GM04504 (cell line): ENCODE data around the gene TEP1.
"Not testable (repeated sequence)": the region's sequence is repeated elsewhere in the genome, so short reads cannot be mapped to it uniquely, and the experiment has no call there.

Experiments
- DNase-seq: peaks from one replicate; pipeline ENCODE4 v3.0.0-alpha.2; 2012; ENCODE audit warnings: low read depth

TEP1 gene

DNA sequence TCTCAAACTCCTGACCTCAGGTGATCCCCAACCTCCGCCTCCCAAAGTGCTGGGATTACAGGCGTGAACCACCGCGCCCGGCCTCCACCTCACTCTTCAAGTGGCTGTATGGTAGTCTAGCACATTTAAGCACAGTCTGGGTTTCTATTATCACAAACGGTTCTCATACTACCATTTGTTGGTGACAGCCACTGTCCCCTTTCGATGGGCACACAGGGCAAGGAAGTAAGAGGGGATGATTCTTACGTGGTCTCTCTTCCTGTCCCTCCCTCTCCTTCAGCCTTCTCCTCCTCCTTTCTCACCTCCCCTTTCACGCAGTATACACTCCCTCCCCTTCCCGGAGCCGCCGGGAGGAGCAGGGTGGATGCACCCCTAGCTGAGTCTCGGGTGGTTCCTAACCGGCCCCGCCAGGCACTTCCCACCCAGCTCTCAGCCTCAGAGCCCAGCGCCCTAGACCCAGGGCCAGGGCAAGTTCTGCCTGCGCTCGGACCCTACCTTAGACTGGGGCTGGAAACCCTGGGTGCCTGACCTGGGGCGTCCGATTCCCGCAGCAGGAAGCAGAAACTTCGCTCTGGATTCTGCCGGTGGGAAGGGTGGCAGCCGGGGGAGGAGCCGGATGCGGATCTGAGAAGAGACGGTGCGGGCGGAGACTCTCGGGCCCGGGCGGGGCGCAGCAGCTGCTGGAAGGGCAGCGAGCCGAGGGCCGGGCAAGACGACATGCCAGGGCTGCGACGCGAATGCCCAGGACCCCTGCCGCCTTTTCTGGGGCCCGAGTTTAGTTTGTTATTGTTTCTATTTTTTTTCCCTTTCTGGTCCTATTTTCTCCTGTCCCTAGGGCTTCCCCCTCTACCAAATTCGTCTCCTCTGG lies at the start of gene TEP1:
TSS of gene TEP1 (minus strand) at position 626 of the 868 bp plus-strand sequence. CDS start 5,062 bp downstream, outside the sequence.
- DNase-seq: peak; percentile 63

DNA sequence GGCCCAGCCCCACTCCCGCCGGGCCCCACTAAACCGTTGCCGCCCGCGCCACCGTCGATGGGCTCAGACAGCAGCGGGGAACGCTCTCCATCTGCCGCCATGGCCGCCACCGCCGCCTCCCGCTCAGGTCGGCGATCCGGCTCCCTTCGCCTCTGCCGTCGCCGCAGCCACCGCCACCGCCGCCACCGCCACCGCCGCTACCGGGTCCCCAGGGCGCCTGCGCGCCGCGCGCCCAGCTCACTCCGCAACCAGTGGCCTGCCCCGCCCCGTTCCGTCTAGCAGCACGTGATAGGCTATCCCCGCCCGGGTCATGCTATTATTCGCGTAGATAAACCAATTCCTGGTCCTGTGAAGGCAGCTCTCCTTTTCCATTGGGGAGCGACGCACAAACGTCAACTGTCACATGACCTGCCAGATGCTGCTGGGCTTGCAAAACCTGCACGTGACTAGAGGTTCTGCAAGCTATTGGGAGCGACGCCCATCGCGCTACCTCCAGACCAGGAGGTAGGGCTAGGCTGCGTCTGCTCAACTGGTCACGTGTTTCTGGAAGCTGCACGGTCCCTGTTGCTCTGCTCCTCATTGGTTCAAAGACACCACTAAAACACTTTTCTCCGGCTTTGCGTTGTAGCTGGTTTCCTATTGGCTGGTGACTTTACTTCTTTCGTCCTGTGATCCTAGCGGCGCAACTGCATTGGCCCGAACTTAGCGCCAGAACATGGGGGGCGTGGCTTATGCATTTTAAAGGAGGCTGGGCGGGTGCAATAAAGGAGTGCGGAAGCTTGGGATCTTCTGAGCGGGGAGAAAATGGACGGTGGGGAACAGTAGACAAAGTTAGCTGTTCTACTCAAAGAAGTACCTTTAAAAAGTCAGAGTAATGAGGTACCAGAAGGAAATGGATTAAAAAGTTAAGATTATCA lies 48.2 kb upstream of the TEP1 start, which contains the start of gene PIP4P1:
TSS of gene PIP4P1 (minus strand) at position 210 of the 917 bp plus-strand sequence. CDS start at position 101, 109 bp downstream.
- DNase-seq: peak; percentile 100

DNA sequence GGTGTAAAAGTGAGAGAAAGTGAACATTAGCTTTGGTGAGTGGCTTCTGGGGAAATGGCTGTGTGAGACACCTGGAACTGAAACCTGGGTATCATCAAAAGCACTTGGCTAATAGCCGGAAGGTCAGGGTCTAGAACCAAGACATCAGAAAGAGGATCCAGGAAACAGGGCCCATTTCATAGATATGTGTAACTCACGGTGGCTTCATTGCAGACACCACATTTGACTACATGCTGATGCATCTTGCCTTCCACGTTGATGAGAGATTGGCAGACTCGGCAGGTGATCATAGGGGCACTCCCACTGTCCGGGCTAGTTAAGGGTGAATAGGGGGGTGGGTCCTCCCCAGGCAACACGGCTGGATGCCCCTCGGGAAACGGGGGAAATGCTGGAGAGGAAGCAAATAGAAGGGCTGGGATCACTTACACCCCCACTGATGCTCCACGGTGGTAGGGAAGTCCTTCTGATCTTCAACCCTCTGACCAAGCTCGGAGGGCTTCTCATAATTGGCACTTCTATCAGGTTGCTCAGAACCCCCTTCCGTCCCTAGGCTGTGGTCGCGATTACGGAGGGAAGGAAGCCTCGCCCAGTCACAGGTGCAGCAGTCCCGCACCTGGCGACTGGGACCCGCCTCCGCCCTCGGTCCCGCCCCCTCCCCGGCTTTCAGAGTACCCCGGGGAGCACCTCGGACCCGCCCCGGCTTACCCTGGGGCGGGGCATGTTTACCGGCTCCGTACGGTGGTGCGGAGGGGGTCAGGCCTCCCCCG lies 47.3 kb upstream of the TEP1 start:
- DNase-seq: no peak

DNA sequence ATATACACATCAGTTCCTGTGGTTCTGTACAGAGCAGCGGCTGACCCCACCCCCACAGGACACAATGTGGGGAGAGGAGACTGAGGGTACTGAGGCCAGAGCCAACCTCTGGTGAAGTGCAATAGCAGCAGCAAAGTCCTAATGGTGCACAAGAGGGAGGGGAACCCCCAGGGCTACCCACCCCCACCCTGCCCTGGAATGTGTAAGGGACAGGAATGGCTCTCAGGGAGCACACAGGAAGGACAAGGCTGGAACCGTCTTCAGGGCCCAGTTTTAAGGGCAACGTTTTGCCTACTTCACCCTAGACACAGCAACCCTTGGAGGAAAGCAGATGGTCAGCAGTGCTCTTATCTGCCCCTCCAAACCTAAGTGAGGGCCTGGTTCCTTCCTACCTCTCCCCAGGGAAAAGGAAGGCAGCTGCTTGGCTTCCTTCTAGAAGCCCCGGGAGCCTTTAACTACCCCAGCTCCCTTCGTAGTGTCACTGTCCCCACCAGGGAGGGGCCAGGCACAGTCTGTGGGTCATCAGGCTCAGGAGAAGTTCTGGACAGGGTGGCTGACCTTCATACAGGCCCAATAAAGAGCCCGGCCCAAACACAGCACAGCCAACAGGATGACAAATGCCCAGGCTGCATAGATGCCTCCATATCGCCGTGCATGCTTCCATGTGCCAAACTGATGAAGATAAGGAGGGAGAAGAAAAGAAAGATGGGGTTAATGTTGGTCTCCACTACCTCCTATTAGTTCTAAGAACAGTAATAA lies 44.9 kb upstream of the TEP1 start:
- DNase-seq: no peak

DNA sequence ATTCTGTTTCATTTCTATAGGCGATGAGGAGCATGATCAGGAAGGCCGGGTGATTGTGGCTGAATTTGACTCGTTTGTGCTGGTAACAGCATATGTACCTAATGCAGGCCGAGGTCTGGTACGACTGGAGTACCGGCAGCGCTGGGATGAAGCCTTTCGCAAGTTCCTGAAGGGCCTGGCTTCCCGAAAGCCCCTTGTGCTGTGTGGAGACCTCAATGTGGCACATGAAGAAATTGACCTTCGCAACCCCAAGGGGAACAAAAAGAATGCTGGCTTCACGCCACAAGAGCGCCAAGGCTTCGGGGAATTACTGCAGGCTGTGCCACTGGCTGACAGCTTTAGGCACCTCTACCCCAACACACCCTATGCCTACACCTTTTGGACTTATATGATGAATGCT lies 43.7 kb upstream of the TEP1 start:
- DNase-seq: no peak

DNA sequence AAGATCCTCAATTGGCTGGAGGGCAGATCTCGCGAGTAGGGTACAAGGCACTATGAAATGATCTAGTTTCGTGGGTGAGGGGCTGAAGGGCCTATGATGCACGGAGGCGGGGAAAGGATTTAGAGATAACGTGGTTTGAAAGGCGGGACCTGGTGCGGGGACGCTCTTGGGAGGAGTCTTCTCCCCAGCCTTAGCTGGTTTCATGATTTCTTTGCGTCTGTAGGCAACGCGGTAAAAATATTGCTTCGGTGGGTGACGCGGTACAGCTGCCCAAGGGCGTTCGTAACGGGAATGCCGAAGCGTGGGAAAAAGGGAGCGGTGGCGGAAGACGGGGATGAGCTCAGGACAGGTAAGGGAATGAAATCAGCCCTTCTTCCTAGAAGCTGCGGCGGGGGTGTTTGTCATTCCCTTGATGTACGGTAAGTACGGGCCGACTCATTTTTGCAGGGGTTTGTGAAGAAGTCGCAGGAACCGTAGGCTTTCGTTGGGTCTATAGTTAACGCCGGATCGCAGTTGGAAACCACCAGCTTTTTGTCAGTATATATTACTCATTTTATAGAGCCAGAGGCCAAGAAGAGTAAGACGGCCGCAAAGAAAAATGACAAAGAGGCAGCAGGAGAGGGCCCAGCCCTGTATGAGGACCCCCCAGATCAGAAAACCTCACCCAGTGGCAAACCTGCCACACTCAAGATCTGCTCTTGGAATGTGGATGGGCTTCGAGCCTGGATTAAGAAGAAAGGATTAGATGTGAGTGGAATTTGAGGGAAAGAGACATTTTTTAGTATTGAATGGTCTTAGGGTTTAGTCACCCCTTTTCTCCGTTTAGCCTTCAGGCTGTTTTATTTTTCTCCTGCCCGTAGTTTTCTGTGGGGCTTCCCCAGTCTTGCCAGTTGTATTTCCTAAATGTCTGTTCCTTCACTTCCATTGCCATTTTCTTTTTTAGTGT lies 42.3 kb upstream of the TEP1 start:
- peak; percentile 62 for DNase-seq

DNA sequence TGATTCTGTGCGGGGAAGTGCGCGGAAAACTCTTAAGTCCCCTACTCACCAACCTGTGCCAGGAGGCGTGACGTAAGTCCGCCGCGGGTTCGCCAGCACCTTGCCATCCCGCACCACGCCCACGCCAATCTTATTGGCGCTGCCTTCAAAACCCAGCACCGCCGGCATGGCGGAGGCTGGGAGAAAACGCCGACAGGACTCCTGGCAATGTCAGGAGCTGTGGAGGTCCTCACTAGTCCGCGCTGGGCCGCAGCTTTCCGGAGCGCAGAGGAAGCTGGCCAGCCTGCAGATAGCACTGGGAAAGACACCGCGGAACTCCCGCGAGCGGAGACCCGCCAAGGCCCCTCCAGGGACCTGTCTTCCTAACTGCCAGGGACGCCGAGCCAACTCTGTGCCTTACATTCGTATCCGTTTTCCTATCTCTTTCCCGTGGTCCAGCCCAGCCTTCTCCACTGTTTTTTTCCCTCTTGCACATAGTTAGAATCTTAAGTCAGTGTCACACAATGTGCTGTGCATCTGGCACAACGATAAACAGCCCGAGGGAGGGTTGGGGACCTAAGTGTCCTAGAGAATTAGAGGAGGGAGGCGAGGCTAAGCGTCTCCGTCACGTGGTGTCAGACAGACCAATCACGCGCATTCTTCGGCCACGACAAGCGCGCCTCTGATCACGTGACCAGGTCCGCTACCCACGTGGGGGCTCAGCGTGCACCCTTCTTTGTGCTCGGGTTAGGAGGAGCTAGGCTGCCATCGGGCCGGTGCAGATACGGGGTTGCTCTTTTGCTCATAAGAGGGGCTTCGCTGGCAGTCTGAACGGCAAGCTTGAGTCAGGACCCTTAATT lies 41.4 kb upstream of the TEP1 start, which contains the start of the genes APEX1 and OSGEP:
TSS of gene APEX1 (plus strand) at position 711 of the 839 bp plus-strand sequence. CDS start 420 bp downstream, outside the sequence.
TSS of gene OSGEP (minus strand) at position 297 of the 839 bp plus-strand sequence. CDS start at position 168, 129 bp downstream.
- DNase-seq: peak; percentile 98

DNA sequence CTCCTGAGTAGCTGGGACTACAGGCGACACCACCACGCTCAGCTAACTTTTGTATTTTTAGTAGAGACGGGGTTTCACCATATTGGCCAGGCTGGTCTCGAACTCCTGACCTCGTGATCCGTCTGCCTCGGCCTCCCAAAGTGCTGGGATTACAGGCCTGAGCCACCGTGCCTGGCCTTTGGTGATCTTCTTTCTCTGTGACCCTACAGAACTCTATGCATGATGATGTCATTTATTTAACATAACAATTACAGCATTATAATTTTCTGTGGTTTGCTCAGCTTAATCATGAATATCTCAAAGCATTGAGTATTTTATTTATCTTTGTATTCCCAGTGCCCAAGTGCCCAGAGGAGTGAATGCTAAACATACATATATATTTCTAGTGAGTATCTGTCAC lies 39.5 kb upstream of the TEP1 start:
- not testable (repeated sequence) for DNase-seq

DNA sequence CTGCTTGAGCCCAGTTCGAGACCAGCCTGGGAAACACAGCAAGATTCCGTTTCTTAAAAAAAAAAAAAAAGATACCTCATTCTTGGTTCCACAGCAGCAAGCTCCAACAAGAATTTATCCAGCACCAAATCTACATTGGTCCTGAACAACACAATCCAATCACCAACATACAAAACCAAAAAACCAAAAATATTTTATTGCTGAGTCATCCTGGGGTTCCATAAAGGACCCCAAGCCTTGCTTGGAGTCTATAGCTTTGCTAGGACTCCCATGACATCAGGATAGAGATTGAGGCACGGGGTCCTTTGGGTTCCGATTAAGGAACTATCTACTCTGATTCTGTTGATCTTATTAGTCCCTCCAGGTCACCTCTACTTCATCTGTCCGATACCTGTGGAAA lies 33.6 kb upstream of the TEP1 start:
- no peak for DNase-seq

DNA sequence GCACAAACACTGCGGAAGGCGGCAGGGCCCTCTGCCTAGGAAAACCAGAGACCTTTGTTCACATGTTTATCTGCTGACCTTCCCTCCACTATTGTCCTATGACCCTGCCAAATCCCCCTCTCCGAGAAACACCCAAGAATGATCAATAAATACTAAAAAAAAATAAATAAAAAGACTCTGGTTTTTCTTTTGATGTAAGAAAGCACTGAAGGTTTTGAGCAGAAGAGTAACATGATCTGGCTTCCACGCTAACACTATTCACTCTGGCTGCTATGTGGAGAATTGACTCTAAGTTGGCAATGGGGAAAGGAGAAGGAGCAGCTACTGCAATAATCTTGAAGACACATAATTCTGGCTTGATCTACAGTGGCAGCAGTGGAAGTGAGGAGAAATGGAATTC lies 30.3 kb upstream of the TEP1 start:
- not testable (repeated sequence) for DNase-seq

DNA sequence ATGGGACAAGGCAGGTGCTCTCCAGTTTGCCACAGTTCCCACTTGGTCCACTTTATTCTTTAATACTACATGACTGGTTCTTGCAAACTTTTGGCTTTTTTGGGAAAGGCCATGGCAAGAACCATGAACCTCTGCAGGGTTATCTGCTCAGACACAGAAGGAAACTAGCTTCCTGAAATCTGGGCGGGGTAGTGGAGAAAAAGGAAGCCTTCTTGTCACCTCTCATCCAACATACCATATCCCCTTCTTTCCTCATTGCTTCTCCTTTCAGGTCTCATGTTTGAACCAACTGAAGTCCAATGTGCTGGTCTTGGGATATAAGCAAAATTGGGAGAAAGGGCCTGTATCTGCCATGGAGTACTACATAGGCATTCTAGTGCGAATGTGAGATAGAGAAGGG lies 28.2 kb upstream of the TEP1 start:
- DNase-seq: no peak

DNA sequence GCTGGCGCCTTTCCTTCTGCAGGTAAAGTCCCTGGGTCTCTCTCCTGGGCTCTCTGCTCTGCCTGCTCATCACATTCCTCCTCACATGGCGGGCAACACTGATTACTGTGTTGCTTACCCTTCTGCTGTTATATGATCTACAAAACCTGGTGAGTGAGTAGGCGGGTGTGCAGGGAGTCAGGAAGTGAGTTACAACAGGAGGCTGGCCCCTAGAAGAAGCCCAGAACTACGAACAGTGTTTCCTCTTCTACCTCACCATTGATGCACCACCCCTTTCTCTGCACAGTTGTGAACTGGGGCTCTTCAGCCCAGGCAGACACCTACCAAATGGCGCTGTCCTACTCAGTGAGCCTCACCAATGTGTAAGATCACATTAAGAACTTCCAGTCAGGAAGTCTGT lies 27.6 kb upstream of the TEP1 start:
- no peak for DNase-seq

DNA sequence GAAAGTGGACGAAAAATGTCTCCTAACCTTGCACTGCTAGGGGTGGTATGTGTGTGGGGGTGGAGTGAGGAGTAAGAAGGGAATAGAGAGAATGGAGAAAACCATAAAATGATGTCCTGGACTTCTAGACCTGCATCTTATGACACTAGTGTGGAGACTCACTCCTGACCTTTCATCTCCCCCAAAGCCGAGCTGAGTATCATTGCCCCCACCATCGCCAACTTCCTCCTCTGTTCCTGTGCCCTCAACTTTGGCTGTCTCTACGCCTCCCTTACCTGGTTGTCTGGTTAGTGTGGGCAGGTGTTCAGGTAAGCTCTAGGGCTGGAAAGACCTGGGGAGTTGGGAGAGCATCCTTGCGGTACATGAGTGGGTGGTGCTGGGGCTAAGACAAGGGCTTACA lies 27.2 kb upstream of the TEP1 start:
- DNase-seq: no peak

DNA sequence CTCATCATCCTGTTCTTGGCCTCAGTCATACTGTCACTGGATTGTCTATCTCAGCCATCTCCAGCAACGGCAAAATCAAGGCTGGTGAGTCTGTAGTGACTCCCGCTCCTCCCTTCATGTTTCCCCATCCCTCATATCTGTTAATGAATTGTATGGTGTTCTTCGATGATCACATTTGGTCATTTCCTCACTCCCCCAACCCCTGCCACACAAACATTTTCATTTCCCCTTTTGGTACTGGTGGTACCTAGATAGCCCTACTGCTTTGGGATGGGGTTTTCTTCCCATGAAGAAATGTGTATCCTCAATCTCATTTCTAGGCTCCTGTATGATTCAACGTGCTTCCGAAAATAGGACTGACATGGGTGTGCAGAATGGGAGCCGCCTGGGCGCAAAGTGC lies 25.4 kb upstream of the TEP1 start:
- no peak for DNase-seq

DNA sequence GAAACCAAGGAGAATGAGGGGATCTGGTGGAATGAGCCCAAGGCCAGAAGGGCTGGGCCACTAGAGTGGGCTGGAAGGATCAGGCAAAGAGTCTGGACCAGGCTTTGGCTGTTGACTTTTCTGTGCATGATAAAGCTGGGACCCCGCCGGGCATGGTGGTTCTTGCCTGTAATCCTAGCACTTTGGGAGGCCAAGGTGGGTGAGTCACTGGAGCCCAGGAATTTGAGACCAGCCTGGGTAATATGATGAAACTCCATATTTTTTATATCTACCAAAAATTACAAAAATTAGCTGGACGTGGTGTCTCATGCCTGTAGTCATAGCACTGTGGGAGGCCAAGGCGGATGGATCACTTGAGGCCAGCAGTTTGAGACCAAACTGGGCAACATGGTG lies 23.1 kb upstream of the TEP1 start:
- no peak for DNase-seq

DNA sequence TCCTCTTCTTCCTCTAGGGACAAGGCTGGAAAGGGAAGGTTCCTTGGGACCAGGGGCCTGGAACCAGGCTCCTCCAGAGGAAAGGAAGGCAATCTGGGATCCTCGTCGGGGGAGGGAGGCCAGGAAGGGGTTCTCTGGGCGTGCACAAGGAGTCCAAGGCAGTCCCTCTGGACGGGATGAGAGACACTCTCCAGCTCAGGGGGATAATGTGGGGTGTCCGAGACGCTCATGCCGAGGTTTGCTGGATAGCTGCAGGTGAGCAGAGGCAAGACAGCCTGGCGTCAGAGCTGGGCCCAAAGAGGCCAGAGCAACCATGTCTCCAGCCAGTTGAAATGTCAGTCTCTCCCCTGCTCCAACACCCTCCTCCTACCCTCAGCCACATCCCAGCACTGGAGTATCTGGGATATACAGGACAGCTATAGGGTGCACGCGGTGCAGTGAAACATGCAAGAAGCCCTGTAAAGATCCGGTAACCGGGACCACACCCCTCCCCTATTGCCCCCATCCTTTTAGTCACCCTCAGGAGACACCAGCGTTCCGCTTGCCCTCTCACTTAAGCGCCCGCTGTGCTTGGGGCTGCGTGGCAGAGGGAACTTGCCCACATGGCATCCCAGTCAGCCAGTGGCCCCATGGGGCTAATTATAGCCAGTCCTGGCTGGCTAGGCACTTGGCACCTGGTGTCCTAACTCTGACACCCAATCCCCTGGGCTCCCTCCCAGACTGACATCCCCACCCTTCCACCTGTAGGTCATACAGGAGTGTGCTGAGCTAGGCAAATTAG lies 22.5 kb upstream of the TEP1 start, which contains the start of gene KLHL33:
TSS of gene KLHL33 (minus strand) at position 585 of the 781 bp plus-strand sequence. CDS start at position 230, 355 bp downstream.
- DNase-seq: no peak

DNA sequence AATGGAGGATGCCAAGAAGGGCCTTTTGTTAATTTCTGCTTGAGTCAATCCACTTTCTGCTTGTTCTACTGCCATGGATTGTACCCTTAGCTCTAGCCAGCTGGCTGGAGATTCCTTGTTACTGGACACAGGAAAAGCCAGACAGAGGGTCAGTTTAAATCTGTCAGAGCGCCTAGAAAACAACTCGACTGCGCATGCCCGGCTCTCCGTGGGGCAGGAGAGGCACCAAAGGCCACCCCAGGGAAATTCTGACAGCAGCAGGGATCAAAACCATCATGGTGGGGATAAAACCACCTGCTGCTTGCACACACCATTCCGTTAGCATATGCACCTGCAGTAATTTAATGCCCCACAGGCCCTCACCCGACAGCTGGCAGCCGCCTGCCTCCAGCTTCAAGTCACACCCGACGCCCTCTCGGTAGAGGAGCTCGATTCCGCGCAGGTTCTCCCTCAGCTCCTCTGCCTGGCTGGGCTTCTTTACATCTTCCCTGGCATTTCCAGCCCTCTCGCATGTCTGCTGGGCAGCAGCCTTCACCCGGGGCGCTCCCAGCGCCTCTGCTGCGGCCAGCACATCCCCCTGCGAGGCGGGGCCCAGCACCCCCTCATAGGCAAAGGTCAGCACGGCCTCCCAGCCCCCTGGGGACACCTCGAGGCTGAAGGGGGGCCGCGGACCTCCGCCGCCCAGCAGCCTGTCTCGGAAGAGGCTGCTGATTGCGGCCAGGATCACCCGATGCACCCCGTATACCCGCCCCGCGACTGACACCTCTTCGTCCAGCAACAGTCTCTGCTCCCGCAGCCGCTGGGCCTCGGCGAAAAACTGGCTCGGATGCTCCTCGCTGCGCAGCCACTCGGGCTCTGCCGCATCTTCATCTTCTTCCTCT lies 21.6 kb upstream of the TEP1 start:
- DNase-seq: no peak
